Liver (tissue), 9 donors: ENCODE results near the gene SLC6A3. TPM values are rescaled to one million over a fixed set of nuclear protein-coding genes. Genes with fewer than 3 reads are reported as not detected.

Experiments used
- DNase-seq: peaks from one replicate; pipeline ENCODE4 v3.0.0-alpha.2; 2017; ENCODE audit warnings: low spot score
- H3K27ac ChIP-seq, 2 donors: one replicate each; pipeline ENCODE4 v1.7.0; 2013; ENCODE audit warnings: inconsistent platforms in 2 of 2, low read length in 2 of 2, control low read depth in 1 of 2, low read depth in 1 of 2, mild to moderate bottlenecking in 1 of 2
- H3K27me3 ChIP-seq, 4 donors: one replicate each; pipeline versions ENCODE4 v1.6.1 to v1.7.0; 2013; ENCODE audit warnings: low read length in 3 of 4, inconsistent platforms in 1 of 4, mild to moderate bottlenecking in 1 of 4, moderate library complexity in 1 of 4; ENCODE audit not compliant: control insufficient read depth in 4 of 4, insufficient read depth in 4 of 4
- H3K36me3 ChIP-seq, 4 donors: one replicate each; pipeline versions ENCODE4 v1.6.1 to v1.7.0; 2013; ENCODE audit warnings: low read length in 3 of 4, mild to moderate bottlenecking in 3 of 4, low read depth in 1 of 4, moderate library complexity in 1 of 4; ENCODE audit not compliant: control insufficient read depth in 4 of 4, insufficient read depth in 3 of 4
- H3K4me1 ChIP-seq, 4 donors: one replicate each; pipeline versions ENCODE4 v1.6.1 to v1.7.0; 2013; ENCODE audit warnings: low read length in 3 of 4, mild to moderate bottlenecking in 3 of 4, moderate library complexity in 1 of 4; ENCODE audit not compliant: control insufficient read depth in 4 of 4, insufficient read depth in 4 of 4
- H3K4me3 ChIP-seq, 3 donors: one replicate each; pipeline versions ENCODE4 v1.6.1 to v1.7.0; 2013; ENCODE audit warnings: low read length in 3 of 3, control low read depth in 1 of 3, low read depth in 1 of 3, mild to moderate bottlenecking in 1 of 3
- H3K9ac ChIP-seq, 2 donors: one replicate each; pipeline ENCODE4 v1.7.0; 2013; ENCODE audit warnings: low read length in 2 of 2, mild to moderate bottlenecking in 2 of 2, moderate library complexity in 2 of 2, control low read depth in 1 of 2, low read depth in 1 of 2
- H3K9me3 ChIP-seq, 4 donors: one replicate each; pipeline versions ENCODE4 v1.6.1 to v1.7.0; 2013; ENCODE audit warnings: low read length in 3 of 4; ENCODE audit not compliant: control insufficient read depth in 4 of 4
- EGR1 ChIP-seq, 2 donors: IDR thresholded peaks; 2 replicates each; pipeline ENCODE4 v1.6.1; 2016 to 2018; ENCODE audit warnings: antibody characterized with exemption in 2 of 2, low read depth in 2 of 2
- FOXA1 ChIP-seq: IDR thresholded peaks from 2 replicates; pipeline ENCODE4 v1.6.1; 2016; ENCODE audit warnings: antibody characterized with exemption
- FOXA2 ChIP-seq: IDR thresholded peaks from 2 replicates; pipeline ENCODE4 v1.6.1; 2016; ENCODE audit warnings: antibody characterized with exemption
- HNF4A ChIP-seq, 2 donors: conservative IDR thresholded peaks; 2 replicates each; pipeline ENCODE4 v1.6.1; 2016; ENCODE audit warnings: antibody characterized with exemption in 2 of 2, mild to moderate bottlenecking in 2 of 2
- JUND ChIP-seq, 2 donors: IDR thresholded peaks; 2 replicates each; pipeline ENCODE4 v1.6.1; 2016; ENCODE audit warnings: antibody characterized with exemption in 2 of 2
- YY1 ChIP-seq: IDR thresholded peaks from 2 replicates; pipeline ENCODE4 v1.6.1; 2016; ENCODE audit warnings: antibody characterized with exemption, mild to moderate bottlenecking
- WGBS: extraction: QIAGEN DNeasy Blood & Tissue Kit; methylation state at CpG from one replicate; pipeline ENCODE4 v1.1.7; 2013; 5-methylcytosine and 5-hydroxymethylcytosine counted together
- polyA plus RNA-seq, 2 donors: library from polyadenylated mRNA; stranded (reverse) in 1 of 2; unstranded in 1 of 2; fragments of 200-250 nt in 1 of 2; fragments of >200 nt in 1 of 2; fragmentation: Nextera tagmentation in 1 of 2; extraction: Ambion mirVana in 1 of 2; gene quantifications; one replicate each; pipeline versions ENCODE4 v1.2.1 to v1.2.3, GENCODE V29; 2013 to 2015
- total RNA-seq, 2 donors: library from RNA; depleted of rRNA; stranded (reverse); fragments of >200 nt; gene quantifications; one replicate each; pipeline ENCODE4 v1.2.3, GENCODE V29; 2014
- TF ChIP-seq, protein P1 (sequence below): fragments of 150-350 bp; IDR thresholded peaks from 2 replicates; pipeline ENCODE4 v1.5.1; 2017; ENCODE audit warnings: improper control_type of control experiment, low read depth, low read length; ENCODE audit not compliant: missing input control
- TF ChIP-seq, protein P2 (sequence below): IDR thresholded peaks from 2 replicates; pipeline ENCODE4 v1.6.1; 2016; ENCODE audit warnings: antibody characterized with exemption, mild to moderate bottlenecking
- TF ChIP-seq, protein P3 (sequence below): IDR thresholded peaks from 2 replicates; pipeline ENCODE4 v1.6.1; 2016; ENCODE audit warnings: antibody characterized with exemption
- TF ChIP-seq, protein P4 (sequence below): IDR thresholded peaks from 2 replicates; pipeline ENCODE4 v1.6.1; 2016; ENCODE audit warnings: antibody characterized with exemption
- donor health status: healthy.
- donor health status: healthy.
- donor health status: healthy.
- donor health status: healthy.
- donor health status: healthy.

Gene SLC6A3
- total and polyA plus RNA-seq, 4 donors = not detected

DNA sequence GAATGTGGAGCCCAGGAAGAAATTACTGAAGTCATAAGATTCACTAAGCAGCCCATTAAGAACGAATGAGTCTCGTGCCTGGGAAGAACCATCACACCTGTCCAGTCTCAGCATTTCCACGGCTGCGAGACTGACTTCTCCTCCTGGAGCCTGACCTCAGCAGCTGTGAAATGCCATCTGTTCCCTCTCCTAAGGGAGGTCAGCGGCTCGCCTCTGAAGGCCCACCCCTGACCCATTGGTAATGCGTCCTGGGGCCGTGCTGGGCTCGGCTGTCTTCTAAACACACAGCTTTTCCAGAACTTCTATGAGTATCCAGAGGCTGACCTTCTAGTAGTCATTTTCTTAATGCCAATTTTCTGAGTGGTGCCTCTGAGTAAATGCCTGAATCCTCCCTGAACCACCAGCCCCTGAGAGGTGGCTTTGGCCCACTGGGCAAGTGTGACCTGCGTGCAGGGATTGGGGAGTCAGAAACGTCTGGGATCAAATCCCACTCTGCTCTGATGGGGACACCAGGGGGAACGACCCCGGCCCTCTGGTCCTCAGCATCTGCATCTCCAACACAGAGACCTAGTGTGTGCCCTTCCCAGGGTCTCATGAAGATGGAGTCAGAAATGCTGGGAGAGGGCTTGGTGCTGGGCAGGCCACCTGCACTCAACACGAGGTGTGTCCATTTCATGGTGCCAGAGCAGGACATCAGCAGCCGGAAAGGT lies 5.7 kb downstream of the SLC6A3 start (continued):
- TF ChIP-seq, protein P1, sequence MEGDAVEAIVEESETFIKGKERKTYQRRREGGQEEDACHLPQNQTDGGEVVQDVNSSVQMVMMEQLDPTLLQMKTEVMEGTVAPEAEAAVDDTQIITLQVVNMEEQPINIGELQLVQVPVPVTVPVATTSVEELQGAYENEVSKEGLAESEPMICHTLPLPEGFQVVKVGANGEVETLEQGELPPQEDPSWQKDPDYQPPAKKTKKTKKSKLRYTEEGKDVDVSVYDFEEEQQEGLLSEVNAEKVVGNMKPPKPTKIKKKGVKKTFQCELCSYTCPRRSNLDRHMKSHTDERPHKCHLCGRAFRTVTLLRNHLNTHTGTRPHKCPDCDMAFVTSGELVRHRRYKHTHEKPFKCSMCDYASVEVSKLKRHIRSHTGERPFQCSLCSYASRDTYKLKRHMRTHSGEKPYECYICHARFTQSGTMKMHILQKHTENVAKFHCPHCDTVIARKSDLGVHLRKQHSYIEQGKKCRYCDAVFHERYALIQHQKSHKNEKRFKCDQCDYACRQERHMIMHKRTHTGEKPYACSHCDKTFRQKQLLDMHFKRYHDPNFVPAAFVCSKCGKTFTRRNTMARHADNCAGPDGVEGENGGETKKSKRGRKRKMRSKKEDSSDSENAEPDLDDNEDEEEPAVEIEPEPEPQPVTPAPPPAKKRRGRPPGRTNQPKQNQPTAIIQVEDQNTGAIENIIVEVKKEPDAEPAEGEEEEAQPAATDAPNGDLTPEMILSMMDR = no peak

DNA sequence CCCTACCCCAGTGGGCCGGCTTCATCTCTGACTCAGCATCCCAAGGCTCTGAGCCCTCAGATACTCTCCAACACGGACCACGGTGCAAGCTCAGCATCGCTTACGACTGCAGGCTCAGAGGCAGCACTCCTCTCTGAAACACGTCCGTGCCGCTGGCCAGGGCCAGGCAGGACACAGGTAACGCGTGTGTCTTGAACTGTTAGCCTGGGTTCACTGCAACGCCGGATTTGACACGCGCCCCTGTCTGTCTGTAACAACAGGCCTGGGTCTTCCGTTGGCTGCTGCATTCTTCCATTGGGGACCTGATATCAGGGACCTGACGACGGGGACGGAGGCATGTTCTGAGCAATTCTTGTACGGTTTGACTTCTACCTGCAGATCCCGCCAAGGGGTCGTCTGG lies 6.4 kb downstream of the SLC6A3 start:
- no peaks in the 10 kb centered on the region for H3K36me3 ChIP-seq

DNA sequence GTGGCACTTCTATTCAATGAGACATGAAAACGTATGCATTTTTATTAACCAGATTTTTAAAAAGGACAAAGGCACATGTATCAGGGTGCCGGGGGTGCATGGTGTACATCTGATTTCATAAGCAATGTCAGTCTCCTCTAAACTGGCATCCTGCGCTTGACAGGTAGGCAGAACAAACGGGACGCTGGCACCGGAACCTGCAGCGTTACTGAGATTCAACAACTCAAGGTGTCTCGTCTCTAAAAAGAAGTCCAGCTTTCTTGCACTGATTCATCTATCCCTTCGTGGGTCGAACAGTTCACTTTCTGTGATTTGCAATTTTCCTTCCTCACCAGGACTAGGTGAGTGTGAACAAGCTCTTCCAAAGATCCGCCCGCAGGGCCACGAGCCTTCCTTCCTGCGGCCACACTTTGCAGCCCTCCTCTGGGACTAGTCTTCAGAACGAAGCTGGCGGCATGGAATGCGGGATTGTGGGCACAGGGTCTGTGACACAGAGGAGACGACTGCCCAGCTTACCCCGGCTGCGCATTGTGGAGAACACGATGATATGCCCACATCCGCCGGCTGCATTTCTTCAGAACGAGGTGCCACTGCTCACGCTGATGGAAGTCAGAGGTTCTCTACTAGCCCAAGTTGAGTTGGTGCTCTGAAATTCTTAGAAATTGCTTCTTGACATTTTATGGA lies 7.2 kb downstream of the SLC6A3 start:
- no peak overlapping the region for H3K9ac ChIP-seq
- peaks cover 0 to 7% (median 1%) of the 10 kb centered on the region in 4 donors for H3K27me3 ChIP-seq
- H3K36me3 ChIP-seq = no peaks in the 10 kb centered on the region
- no peak for DNase-seq
- peaks cover 0 to 9% (median 3%) of the 10 kb centered on the region in 4 donors for H3K9me3 ChIP-seq
- H3K4me3 ChIP-seq = no peak overlapping the region
- H3K4me1 ChIP-seq = no peaks in the 10 kb centered on the region
- no peak overlapping the region for H3K27ac ChIP-seq
- 85% methylated on average over 25 of the region's 25 CpGs for WGBS
- TF ChIP-seq, protein P2, sequence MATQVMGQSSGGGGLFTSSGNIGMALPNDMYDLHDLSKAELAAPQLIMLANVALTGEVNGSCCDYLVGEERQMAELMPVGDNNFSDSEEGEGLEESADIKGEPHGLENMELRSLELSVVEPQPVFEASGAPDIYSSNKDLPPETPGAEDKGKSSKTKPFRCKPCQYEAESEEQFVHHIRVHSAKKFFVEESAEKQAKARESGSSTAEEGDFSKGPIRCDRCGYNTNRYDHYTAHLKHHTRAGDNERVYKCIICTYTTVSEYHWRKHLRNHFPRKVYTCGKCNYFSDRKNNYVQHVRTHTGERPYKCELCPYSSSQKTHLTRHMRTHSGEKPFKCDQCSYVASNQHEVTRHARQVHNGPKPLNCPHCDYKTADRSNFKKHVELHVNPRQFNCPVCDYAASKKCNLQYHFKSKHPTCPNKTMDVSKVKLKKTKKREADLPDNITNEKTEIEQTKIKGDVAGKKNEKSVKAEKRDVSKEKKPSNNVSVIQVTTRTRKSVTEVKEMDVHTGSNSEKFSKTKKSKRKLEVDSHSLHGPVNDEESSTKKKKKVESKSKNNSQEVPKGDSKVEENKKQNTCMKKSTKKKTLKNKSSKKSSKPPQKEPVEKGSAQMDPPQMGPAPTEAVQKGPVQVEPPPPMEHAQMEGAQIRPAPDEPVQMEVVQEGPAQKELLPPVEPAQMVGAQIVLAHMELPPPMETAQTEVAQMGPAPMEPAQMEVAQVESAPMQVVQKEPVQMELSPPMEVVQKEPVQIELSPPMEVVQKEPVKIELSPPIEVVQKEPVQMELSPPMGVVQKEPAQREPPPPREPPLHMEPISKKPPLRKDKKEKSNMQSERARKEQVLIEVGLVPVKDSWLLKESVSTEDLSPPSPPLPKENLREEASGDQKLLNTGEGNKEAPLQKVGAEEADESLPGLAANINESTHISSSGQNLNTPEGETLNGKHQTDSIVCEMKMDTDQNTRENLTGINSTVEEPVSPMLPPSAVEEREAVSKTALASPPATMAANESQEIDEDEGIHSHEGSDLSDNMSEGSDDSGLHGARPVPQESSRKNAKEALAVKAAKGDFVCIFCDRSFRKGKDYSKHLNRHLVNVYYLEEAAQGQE = no peak
- TF ChIP-seq FOXA2 (no peak), EGR1 (IDR thresholded peaks at IDR 0.05; ENCODE audit: low read depth in 2 of 2) (no peak), JUND (IDR thresholded peaks at IDR 0.05) (no peak), FOXA1 (no peak), HNF4A (conservative IDR thresholded peaks at IDR 0.05) (no peak)
- TF ChIP-seq, protein P3, sequence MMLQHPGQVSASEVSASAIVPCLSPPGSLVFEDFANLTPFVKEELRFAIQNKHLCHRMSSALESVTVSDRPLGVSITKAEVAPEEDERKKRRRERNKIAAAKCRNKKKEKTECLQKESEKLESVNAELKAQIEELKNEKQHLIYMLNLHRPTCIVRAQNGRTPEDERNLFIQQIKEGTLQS = no peak
- TF ChIP-seq, protein P4, sequence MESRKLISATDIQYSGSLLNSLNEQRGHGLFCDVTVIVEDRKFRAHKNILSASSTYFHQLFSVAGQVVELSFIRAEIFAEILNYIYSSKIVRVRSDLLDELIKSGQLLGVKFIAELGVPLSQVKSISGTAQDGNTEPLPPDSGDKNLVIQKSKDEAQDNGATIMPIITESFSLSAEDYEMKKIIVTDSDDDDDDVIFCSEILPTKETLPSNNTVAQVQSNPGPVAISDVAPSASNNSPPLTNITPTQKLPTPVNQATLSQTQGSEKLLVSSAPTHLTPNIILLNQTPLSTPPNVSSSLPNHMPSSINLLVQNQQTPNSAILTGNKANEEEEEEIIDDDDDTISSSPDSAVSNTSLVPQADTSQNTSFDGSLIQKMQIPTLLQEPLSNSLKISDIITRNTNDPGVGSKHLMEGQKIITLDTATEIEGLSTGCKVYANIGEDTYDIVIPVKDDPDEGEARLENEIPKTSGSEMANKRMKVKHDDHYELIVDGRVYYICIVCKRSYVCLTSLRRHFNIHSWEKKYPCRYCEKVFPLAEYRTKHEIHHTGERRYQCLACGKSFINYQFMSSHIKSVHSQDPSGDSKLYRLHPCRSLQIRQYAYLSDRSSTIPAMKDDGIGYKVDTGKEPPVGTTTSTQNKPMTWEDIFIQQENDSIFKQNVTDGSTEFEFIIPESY = no peak

More for the DNA sequence above, 6.4 kb downstream of the SLC6A3 start:
- TF ChIP-seq, protein P3 = no peak
- TF ChIP-seq YY1 = no peak
- no peak for TF ChIP-seq FOXA1
- H3K27me3 ChIP-seq = peaks cover 0 to 9% (median 4%) of the 10 kb centered on the region in 4 donors
- no peak overlapping the region for H3K27ac ChIP-seq
- DNase-seq = no peak
- no peaks in the 10 kb centered on the region for H3K4me1 ChIP-seq
- no peak overlapping the region for H3K4me3 ChIP-seq
- H3K9ac ChIP-seq = no peak overlapping the region
- peaks cover 0 to 6% (median 0%) of the 10 kb centered on the region in 4 donors for H3K9me3 ChIP-seq
- 89% methylated on average over 21 of the region's 21 CpGs for WGBS
